Lower lobe of right lung (tissue), 2 donors: Measurements from ENCODE around the gene AGXT. TPM values are rescaled to one million over a fixed set of nuclear protein-coding genes. Genes with fewer than 3 reads are reported as not detected.

Experiments used
- ATAC-seq, 2 donors: fragments of 200-7000 bp; cut with Tn5 transposase; one replicate each; pipeline ENCODE4 v1.9.1; 2020 to 2022; ENCODE audit warnings: mild to moderate bottlenecking in 2 of 2, moderate library complexity in 2 of 2
- DNase-seq: peaks from one replicate; pipeline ENCODE4 v3.0.0-alpha.2; 2020
- H3K27ac ChIP-seq: fragments of 200-600 bp; one replicate; pipeline ENCODE4 v1.8.0; 2022
- H3K27me3 ChIP-seq: fragments of 200-600 bp; one replicate; pipeline ENCODE4 v1.8.0; 2022; ENCODE audit warnings: low read depth
- H3K36me3 ChIP-seq: fragments of 200-600 bp; one replicate; pipeline ENCODE4 v1.8.0; 2022; ENCODE audit warnings: mild to moderate bottlenecking
- H3K4me1 ChIP-seq: fragments of 200-600 bp; one replicate; pipeline ENCODE4 v1.8.0; 2022
- H3K4me3 ChIP-seq: fragments of 200-600 bp; one replicate; pipeline ENCODE4 v1.8.0; 2022; ENCODE audit warnings: mild to moderate bottlenecking
- H3K9me3 ChIP-seq: fragments of 200-600 bp; one replicate; pipeline ENCODE4 v1.8.0; 2022
- intact Hi-C: fragments of 100-400 bp; cut with DNase I; formaldehyde crosslinking; loops from one replicate; pipeline ENCODE4 v1.11.0; 2022
- total RNA-seq: library from RNA; stranded (reverse); fragmentation: NEBNext Ultra II Directional; extraction: Animal tissue kit (Norgen Biotek cat#: 25700); gene quantifications from one replicate; pipeline ENCODE4 v1.2.1, GENCODE V29; 2021
- TF ChIP-seq, protein P1 (sequence below): fragments of 200-600 bp; IDR thresholded peaks from one replicate; pipeline ENCODE4 v1.8.0; 2022; ENCODE audit warnings: antibody characterized with exemption, mild to moderate bottlenecking
- donor health status: DM: no; HTN: yes; CAD: no; lungs with severe emphysema.

AGXT gene
- total RNA-seq, 1 donor from 2014 or later = not detected

DNA sequence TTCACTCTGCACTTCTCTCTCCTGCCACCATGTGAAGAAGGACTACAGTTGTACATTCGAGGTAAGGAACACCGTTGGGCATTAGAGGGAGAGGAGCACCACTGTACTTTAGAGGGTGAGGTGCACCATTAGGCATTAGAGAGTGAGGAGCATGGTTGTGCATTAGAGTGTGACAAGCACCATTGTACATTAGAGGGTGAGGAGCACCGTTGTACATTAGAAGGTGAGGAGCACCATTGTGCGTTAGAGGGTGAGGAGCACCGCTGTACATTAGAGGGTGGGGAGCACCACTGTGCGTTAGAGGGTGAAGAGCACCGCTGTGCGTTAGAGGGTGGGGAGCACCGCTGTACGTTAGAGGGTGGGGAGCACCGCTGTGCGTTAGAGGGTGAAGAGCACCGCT, 20.8 kb upstream of the AGXT start:
- H3K27me3 ChIP-seq = no peaks in the 10 kb centered on the region
- intact Hi-C loops = no loop called here
- no peaks in the 10 kb centered on the region for H3K36me3 ChIP-seq
- H3K4me3 ChIP-seq = no peak overlapping the region
- H3K27ac ChIP-seq = no peak overlapping the region
- DNase-seq = no peak
- ATAC-seq = no peak
- H3K9me3 ChIP-seq = no peaks in the 10 kb centered on the region
- no peaks in the 10 kb centered on the region for H3K4me1 ChIP-seq
- TF ChIP-seq, protein P1, sequence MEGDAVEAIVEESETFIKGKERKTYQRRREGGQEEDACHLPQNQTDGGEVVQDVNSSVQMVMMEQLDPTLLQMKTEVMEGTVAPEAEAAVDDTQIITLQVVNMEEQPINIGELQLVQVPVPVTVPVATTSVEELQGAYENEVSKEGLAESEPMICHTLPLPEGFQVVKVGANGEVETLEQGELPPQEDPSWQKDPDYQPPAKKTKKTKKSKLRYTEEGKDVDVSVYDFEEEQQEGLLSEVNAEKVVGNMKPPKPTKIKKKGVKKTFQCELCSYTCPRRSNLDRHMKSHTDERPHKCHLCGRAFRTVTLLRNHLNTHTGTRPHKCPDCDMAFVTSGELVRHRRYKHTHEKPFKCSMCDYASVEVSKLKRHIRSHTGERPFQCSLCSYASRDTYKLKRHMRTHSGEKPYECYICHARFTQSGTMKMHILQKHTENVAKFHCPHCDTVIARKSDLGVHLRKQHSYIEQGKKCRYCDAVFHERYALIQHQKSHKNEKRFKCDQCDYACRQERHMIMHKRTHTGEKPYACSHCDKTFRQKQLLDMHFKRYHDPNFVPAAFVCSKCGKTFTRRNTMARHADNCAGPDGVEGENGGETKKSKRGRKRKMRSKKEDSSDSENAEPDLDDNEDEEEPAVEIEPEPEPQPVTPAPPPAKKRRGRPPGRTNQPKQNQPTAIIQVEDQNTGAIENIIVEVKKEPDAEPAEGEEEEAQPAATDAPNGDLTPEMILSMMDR = no peak

DNA sequence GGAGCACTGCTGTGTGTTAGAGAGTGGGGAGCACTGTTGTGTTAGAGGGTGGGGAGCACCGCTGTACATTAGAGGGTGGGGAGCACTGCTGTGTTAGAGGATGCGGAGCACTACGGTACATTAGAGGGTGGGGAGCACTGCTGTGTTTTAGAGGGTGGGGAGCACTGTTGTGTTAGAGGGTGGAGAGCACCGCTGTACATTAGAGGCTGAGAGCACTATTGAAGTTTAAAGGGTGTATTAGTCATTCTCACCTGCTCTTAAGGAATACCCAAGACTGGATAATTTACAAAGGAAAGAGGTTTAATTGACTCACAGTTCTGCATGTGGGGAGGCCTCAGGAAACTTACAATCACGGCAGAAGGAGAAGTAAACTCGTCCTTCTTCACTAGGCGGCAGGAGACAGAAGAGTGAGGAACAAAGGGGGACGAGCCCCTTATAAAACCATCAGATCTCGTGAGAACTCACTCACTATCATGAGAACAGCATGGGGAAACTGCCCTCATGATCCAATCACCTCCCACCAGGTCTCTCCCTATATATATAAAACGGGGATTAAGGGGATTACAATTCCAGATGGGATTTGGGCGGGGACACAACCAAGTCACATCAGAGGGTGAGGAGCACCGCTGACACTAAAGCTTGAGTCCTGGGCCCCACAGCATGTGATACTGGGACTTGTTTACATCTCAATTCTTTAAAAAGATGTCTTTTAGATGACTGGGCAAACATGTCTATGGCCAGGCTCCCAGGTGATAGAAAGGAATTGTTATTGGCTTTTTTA, 19.5 kb upstream of the AGXT start:
- no peaks in the 10 kb centered on the region for H3K27me3 ChIP-seq
- DNase-seq (no peak), ATAC-seq (no peak)
- no peaks in the 10 kb centered on the region for H3K36me3 ChIP-seq
- TF ChIP-seq, protein P1 = no peak
- no peak overlapping the region for H3K27ac ChIP-seq
- no peaks in the 10 kb centered on the region for H3K4me1 ChIP-seq
- no peaks in the 10 kb centered on the region for H3K9me3 ChIP-seq
- intact Hi-C loops = no loop called here
- no peak overlapping the region for H3K4me3 ChIP-seq

DNA sequence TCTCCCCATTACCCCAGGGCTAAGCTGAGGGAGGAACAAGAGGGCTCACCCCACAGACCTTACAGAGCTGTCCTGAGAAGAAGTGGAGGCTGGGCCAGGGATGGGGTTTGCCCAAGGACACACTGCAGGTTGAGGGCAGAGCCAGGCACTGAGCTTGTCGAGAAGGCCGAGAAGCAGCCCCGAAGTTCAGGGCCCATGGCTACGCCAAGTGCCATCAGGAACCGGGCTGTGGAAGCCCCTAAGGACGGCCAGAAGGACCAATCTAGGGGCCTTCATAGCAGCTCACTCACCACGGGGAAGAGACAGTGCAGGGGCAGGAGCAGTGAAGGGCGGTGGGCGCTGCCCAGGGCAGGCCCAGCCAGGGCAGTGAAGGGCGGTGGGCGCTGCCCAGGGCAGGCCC, 18.6 kb upstream of the AGXT start:
- Histone ChIP-seq H3K27ac (no peak overlapping the region), H3K9me3 (no peaks in the 10 kb centered on the region), H3K36me3 (no peaks in the 10 kb centered on the region), H3K4me3 (no peak overlapping the region), H3K4me1 (no peaks in the 10 kb centered on the region), H3K27me3 (no peaks in the 10 kb centered on the region)
- intact Hi-C loops = no loop called here
- ATAC-seq = no peak
- no peak for DNase-seq
- TF ChIP-seq, protein P1 = no peak

DNA sequence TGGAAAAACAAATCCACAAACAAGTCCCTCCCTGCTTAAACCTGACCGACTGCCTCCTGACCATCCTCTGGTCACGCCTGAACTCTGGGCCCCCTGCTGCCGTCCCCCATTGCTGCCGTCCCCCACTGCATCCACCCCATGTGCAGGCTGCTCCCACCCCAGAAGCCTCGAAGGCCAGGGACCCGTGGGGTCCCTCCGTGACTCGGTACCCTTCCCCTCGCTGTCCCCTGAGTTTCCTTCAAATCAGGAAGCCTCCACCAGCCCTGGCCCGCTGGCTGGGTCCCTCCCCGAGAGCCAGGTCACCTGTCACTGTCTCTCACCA, 17.9 kb upstream of the AGXT start:
- TF ChIP-seq, protein P1 = no peak
- H3K9me3 ChIP-seq = no peaks in the 10 kb centered on the region
- H3K4me3 ChIP-seq = no peak overlapping the region
- H3K4me1 ChIP-seq = no peaks in the 10 kb centered on the region
- DNase-seq (no peak), ATAC-seq (peak in 1 of 2 donors; percentile 9)
- H3K36me3 ChIP-seq = no peaks in the 10 kb centered on the region
- H3K27me3 ChIP-seq = no peaks in the 10 kb centered on the region
- intact Hi-C loops = no loop called here
- no peak overlapping the region for H3K27ac ChIP-seq

DNA sequence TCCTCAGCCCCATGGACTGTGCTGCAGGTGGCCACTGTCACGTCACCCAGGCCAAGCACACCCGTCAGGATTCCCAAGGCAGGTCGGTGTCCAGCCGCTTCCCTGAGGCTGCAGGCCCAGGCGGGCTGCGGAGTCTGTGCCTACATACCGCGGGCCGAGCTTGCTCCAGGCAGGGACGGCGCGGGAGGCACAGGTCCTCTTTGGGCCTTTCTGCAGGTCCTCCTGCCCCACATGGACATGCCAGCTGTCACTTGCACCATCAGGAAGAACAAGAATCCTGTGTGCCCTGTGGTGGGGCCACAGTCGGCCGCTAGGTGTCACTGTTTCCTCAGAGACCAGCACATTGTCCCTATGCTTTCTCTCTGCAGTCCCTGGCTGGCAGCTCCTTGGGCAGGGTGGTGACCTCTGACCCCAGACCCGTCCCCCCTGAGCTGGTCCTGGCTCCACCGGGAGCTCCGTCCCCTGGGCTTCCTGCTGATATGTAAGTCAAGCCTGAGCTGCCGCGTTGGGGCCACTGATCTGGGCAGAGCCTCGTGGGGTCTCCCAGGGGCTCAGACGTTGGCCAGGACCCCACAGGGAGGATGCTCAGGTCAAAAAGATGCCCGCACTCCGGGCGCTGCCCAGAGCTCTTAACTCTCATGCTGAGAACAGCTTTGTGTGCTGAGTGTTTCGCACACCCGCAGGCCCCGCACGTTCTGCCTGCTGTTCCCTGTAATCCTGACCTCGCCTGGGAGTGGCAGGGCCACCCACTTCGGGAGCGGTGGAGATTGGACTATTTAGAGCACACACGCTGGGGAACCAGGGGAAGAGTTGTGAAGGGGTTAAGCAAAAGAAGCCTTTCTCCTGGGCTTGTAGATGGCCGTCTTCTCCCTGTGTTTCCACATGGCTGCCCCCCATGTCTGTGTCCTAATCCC, 17.3 kb upstream of the AGXT start:
- ATAC-seq (peak; percentile 88 to 93), DNase-seq (peak; percentile 84)
- Histone ChIP-seq H3K4me1 (no peaks in the 10 kb centered on the region), H3K36me3 (no peaks in the 10 kb centered on the region), H3K27ac (no peak overlapping the region), H3K9me3 (no peaks in the 10 kb centered on the region), H3K4me3 (no peak overlapping the region), H3K27me3 (no peaks in the 10 kb centered on the region)
- TF ChIP-seq, protein P1 = peak; percentile 99
- intact Hi-C loops = no loop called here
